GM18502 (cell line): ENCODE measurements around the gene MIEF1.
"Not testable (repeated sequence)": the region's sequence is repeated elsewhere in the genome, so short reads cannot be mapped to it uniquely, and the experiment has no call there.

Source experiments
- ATAC-seq: cut with Tn5 transposase; IDR thresholded peaks from one replicate; pipeline ENCODE4 v1.9.1; 2021; ENCODE audit warnings: mild to moderate bottlenecking; ENCODE audit not compliant: unreplicated experiment, poor library complexity

Gene MIEF1

DNA sequence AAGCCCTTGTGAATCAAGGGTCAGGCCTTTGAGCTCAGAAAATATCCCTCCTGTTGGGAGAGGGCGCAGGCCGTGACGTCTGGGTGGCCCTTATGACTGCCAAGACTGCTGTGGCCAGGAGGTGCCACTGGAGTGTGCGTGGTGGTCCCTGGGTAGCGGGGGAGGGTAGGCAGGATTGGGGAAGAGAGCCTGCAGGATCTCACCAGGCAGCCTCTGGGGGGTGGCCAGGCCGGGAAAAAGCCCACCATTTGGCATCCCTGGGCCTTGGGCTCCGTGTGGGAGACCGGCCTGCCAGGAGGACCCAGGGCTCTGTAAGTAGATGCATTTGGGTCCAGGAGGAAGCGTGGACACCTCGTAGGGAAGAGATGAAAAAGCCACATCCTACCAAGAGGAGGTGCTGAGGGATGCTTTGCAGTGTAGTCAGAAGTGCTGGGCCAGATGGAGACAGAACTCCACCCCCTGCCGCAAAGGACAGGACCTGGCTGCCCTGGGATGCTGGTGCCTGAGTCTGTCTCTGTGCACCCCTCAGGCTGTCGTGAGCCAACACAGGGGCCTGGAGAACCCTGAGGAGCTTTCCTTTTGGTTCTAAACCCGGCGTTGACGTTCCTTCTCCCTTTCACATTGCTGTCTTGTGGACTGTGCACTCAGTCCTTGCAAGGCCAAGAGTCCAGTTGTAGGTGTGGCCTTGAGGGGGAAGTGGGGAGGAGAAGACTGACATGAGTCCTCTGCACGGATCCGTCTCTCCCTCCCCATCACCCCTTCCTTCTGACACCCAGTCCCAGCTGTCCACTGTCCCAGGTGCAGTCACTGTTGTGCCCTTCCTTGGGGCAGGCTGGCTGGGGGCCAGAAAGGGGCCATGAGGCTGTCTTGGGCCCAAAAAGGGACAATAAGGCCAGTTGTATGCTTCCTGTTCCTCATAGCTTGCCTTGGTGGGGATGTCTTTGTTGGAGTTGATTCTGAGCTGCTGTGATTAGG lies 12.7 kb upstream of the MIEF1 start:
- ATAC-seq = no peak

DNA sequence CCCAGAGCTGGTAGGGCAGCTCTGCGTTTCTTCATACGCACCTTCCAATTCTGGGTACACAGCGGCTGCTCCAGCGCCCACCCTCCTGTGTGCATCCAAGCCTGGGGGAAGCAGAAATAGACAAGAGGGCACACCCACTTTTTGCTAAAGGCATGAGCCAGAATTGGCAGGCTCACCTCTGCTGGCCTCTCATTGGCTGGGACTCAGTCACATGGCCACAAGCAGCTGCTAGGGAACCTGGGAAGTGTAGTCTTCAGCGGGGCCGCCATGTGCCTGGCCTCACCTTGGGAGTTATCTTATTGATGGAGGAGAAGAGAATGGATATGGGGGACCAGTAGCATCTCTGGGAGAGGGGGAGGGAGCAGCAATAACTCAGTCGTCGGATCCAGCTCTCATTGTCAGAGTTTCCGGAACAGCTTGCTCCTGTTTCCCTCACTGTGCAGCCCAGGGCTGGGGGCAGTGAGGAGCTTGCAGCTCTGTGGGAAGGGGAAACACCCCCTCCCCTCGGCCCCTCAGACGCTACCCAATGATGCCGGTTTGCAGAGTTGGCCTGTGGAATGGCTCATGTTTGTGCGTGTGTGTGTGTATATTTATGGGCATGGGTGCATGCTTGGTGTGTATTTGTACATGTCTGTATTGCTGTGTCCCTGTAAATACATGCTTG lies 11.8 kb upstream of the MIEF1 start:
- peak; percentile 81 for ATAC-seq

DNA sequence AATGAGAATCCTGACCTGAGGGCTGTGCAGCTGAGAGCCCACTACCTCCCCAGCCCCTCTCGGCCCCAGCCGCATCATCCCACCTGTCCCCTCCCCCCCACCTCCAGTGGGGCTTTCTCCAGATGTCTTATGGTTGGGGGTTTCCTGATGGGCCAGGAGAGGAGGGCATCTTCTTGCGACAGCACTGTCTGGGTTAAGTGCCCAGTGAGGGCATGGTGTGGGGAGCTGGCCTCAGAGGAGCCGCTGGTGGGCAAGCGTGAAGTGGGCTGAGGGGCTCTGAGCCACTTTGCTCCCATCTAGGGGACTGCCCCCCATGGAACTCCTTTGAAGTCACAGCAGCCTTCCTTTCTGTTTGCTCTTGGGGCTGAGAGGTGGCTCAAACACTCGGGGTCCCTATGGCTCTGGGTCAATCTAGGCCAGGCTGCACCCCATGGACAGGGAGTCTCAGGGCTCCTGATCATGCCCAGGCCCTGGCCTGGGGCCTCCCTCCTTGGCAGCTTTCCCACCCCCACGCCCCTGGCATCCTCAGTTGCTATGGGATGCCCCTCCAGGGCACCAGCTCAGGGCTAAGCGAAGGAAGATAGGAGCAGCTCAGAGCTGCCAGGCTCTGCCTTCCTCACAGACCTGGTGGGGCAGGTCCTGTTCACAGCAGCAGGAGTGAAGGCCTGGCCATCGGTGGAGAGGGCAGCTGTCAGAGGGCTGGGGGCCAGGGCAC lies 11.0 kb upstream of the MIEF1 start:
- no peak for ATAC-seq

DNA sequence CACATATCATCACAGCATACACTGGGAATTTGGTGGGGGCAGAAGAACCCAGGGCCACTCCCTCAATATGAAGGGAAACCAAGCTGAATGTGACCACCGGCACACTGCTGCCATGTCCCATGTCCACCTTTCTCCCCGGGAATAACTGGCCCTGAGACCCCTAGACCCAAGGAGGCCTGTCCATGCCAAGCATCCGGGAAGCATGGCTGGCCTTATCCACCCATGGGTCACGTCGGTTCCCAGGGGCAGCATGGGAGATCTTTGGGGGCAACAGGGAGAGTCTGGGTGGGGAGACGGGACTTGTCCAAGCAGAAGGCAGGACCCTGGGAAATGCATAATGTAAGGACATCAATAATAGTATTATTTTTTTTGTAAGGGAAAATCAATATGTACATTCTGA lies 10.4 kb upstream of the MIEF1 start:
- ATAC-seq = no peak

DNA sequence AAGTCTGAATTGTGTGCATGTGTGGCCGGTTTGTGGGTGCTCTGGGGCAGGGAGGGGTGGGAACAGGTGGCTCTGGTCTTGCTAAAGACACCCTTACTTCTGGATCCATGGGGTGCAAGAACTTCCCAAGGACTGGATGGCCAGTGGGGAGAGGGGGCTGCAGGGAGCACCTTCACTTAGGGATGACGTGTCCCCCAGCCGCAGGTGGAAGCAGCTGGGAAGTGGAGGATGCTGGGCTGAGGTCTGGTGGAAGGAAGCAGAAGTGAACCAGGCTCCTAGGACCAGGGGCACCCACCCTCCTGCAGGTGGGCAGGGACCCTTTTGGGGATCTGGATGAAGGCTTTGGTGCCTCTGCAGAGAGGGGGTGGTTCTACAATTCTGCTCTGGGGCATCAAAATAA lies 9.9 kb upstream of the MIEF1 start:
- no peak for ATAC-seq

DNA sequence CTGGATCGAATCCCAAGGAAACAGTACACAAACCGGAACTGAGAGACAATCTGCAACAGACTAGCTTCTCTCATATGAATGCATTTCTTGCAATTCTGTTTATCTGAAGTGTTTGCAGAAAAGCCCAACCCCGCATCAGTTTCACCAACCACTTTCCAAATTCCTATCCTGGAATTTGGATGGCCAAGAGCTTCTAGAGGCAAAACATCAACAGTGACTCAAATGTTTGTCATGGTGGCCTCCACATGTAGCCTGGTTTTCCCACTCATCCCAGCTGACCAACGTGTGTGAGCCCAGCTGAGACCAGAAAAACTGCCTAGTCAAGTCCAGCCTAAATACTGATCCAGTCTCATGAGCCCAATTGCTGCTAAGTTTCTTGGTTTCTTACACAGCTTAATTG lies 8.3 kb upstream of the MIEF1 start:
- no peak for ATAC-seq

DNA sequence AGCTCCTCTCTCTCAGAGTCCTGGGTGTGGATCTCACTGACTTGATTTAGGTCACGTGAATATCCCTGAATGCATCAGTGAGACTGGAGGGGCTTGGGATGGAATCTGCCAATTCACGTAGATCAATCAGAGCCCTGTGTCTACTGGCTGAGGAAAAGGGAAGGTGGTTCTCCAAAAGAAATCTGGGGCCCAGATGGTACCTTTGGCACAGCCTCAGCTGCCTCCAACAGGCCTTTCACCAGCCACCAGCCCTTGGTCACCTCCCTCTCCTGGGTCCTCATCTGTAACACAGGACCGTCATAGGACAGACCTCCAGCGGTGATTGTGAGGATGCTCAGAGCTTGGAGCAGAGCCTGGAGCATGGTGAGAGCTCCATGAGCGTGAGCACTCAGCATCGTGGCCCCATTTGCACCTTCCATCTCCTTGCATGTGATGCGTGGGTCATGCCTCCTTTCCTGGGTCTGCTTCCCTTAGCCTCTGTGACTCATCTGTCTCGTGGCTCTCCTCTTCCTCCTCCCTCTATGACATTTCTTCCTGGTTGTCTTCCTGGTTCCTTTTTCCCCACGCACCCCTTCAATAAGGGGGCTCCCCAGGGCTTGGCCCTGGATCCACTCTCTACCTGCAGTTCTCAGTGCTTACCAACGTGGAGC lies 7.5 kb upstream of the MIEF1 start:
- ATAC-seq = no peak

DNA sequence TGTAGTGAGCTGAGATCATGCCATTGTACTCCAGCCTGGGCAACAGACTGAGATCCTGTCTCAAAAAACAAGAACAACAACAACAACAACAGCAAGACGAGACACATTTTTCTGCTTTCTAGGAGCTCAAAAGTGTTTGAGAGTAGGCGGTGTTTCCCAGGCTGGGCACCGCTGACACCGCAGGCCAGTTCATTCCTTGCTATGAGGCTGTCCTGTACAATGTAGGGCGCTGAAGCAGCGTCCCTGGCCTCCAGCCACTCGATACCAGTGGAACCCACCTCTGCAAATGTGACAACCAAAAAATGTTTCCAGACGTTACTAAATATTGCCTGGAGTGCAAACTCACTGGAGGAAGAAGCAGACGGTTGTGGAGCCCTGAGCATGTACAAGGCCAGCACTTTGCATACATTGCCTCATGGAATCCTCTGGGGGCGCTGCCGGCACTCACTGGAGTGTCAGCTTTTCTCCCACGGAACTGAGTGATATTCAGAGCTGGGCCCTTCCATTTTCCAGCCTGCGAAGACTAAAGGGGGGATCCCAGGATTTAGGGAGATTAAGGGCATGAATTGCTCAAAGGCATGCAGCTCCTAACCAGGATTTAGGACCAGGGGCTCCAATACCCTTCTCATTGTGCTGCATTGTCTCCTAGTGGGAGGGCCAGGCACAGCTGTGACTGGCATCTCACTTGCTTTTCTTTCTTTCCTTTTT lies 5.8 kb upstream of the MIEF1 start:
- ATAC-seq = no peak

DNA sequence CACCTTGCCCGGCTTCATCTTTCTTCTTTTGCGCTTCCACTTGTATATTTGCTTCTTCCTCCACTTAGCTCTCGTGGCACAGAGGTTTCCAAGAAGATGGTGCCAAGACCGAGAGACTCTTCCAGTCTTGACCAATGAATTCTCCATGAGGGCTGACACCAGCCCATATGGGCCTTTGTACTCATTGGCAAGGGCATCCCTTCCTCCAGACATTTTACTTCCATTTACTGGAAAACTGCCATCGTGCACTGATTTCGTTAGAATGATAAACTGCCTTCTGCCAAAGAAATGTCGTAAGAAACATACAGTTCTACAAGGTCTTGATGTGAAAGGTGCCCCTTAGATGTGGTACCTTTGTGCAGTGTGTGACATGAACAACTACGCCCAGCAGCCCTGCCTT lies 4.7 kb upstream of the MIEF1 start:
- no peak for ATAC-seq

DNA sequence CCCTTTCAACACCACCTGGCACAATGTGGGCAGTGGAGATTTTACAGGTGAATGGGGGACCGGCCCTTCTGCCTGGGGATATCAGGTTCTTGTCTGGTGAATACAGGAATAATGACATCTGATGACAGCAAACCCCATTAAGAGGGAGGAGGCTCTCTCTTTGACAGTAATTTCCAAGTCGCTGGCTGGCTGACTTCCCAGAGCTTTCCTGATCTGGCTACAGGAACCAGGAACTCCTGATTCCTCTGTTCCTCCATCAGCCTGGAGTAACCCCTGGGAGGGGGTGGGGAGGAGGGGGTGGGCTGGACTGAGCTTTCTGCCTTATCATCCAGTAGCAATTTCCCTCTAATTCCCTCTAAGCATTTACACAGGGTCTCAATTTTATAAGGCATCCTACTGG lies 3.7 kb upstream of the MIEF1 start:
- ATAC-seq = no peak

DNA sequence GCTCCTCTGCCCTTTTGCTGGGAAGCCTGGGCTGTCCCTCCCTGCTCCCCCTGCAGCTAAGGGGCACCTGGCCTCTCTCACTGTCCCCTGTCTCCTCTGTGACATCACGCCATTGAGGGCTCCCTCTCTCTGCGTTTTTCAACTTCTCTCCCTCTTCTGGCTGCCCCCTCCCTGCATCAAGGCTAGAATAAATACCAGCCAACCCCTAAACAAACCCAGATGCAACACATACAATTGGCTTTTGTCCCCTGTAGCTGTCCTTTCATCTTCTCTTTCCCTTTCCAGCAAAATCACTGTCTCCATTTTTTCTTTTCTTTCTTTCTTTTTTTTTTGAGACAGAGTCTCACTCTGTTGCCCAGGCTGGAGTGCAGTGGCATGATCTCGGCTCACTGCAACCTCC lies 3.3 kb upstream of the MIEF1 start:
- no peak for ATAC-seq

DNA sequence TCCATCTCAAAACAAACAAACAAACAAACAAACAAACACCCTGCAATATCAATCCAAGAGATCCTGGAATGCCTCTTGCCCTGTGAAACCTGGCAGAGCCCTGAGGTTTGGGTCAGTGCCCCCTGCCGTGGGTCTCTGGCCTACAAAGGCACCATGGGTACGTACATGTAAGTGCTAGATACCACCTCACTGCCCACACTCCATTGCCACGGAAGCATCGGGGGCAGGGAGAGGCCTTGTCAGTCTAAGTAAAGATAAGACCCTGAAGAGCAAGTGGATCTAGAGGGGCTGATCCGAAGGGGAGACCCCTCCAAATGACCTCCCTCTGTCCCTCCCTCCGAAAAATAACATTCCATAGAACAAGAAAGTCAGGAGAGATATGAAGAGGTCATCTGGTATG lies 2.0 kb upstream of the MIEF1 start:
- ATAC-seq = no peak

DNA sequence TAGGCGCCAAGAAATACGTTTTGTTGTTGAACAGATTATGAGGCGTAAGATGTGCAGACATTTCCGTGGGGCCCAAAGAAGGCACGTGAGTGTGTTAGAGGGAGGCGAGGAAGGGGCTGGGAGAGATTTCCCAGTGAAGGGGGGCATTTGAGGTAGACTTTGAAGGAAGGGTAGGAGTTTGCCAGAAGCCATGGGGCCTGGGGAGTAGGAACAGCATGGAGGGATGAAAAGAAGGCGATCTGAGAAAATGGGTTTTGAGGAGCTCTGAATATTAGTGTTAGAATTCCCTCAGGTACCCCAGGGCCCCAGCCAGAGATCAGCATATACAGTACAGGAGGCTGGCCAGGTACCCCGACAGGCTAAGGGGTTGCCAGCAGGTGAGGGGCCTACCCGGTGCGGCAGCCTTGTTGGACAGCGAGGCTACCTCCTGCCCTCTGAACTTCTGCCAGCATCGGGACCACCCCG lies 414 bp upstream of the MIEF1 start:
- ATAC-seq = no peak

DNA sequence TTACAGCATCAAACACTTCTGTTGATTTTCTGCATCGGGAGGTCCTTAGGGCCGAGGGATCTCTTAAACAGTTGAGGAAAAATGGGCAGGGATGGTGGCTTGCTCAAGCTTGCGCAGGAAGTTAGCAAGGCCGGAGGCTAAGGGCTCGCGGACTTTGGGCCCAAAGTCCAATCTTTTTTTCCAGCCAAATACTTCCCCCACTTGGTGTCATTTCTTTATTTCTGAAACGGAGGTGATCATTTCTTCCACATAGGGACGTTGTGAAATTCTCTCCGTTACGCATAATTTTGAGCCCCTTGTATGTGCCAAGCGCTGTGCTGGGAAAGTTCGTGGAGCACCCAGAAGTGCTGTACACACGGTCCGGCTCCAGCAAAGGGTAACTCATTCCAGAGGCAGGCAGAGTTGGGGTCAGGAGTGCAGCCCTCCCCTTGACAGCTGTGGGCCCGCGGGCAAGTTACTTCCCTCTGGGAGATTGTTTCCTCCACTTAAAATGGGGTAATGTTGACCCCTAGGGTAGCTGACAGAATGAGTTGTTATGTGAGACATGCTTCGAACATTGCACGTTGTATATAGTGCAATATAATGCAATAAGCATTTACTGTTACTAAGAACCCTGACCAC lies 809 bp downstream of the MIEF1 start:
- no peak for ATAC-seq

DNA sequence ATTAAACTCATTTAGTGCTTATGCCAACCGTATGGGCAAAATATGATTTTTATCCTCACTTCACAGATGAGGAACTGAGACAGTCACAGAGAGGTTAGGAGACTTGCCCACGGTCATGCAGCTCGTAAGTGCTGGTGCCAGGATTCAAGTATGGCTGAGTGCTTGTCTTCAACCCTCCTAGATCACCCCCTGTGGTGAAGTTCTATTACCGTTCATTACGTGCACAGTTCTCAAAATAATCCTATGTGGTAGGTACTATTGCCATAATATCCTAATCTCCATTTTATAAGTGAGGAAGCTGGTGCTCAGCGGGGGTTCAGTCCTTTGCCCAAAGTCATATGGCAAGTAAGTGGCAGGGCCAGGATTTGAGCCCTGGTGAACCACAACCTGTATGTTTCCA lies 1.5 kb downstream of the MIEF1 start:
- ATAC-seq = no peak

DNA sequence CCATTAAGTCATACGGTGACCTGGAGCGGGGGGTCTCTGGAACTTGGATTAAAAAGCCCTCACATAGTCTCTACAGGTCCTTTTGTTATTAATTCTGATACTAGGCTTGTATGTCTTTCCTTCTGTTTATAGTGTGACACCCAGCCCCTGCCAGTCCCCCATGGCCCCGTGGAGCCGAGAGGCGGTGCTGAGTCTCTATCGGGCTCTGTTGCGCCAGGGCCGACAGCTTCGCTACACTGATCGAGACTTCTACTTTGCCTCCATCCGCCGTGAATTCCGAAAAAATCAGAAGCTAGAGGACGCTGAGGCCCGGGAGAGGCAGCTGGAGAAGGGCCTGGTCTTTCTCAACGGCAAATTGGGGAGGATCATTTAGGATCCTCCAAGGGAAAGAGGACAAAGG lies 2.0 kb downstream of the MIEF1 start:
- no peak for ATAC-seq

DNA sequence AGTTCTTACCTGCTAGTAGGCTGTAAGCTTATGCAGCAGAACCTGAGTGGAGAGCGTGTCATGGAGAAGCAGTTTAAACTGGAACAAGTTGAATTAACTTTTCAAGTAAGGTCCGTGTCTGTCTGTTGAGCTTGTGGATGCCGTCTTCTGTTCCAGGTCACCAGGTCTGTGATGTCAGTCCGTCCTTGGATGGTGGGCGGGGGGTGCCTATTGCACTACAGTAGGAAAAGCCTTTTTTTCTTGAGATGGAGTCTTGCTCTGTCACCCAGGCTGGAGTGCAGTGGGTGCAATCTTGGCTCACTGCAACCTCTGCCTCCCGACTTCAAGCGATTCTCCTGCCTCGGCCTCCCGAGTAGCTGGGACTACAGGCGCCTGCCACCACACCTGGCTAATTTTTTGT lies 4.9 kb downstream of the MIEF1 start:
- not testable (repeated sequence) for ATAC-seq

DNA sequence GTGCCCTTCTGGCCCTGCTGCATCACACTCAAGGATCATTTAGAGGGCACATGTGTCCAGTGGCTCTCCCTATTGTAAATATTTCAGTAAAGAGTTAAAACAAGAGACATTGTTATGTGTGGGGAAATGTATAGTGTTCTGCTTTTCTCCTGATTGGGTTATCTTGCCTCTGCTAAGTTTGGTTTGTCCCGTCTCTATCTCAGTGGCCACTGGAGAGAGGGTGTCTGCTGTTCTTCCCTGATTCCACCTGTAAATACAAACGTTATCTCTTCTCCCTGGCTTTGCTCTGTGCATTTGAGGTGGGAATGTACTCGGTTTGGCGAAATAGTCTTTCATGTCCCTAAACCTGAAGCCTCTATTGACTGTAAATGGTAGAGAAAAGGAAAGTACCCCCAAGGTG lies 6.3 kb downstream of the MIEF1 start:
- no peak for ATAC-seq

DNA sequence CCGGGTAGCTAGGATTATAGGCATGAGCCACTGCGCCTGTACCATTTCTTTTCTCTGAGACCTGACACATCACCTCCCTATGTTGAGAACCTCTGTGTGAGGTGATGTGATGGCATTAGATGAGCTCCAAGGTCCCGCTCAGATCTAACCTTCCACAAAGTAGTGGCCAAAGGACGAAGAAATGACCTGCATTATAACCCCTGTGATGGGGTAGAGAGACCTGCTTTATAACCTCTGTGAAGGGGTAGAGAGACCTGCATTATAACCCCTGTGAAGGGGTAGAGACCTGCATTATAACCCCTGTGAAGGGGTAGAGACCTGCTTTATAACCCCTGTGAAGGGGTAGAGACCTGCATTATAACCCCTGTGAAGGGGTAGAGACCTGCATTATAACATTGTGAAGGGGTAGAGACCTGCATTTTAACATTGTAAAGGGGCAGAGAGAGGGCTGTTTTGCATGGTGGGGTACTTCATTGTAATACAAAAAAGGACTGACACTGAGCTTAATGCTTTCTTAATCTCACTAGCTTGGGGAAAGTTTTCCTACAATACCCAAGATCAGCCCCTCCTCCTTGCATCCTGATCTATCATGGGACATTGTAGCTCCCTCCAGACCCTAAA lies 8.5 kb downstream of the MIEF1 start:
- ATAC-seq = no peak
